Measurements from ENCODE around the gene PAXIP1. TPM values are rescaled to one million over a fixed set of nuclear protein-coding genes. Genes with fewer than 3 reads are reported as not detected.

The PAXIP1 gene
- total RNA-seq, 1 donor from 2014 or later, result 9.4 TPM

DNA sequence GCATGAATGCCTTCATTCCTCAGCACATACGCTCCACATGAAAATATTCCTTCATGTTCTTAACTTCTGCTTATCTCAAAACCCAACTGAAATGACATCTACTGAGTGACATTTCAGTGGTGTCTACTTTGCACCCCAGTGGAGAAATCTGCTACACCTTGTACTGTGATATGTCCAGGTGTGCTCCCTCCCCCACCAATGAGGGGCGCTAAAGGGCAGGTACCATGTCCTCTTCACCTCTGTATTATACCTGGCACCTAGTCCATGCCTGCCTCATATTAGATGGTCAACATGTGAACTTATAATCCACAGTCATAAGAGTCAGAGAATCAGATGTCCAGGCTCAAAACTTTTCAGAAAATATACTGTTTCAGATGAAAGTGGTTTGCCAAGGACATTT lies 2.1 kb downstream of the PAXIP1 start:
- no peak for TF ChIP-seq CTCF (IDR thresholded peaks at IDR 0.05; ENCODE audit: insufficient read depth, low read length, poor library complexity, severe bottlenecking)
- H3K36me3 ChIP-seq (ENCODE audit: control insufficient read depth, insufficient read depth, low read length), result no peaks in the 10 kb centered on the region
- no peaks in the 10 kb centered on the region for H3K27me3 ChIP-seq (ENCODE audit: control insufficient read depth, insufficient read depth, low read length)
- no peak overlapping the region for H3K4me3 ChIP-seq (ENCODE audit: low read depth, low read length)
- DNase-seq (ENCODE audit: low read depth), result no peak

GRCh38 chr7:154998481-154998880 lies 4.4 kb downstream of the PAXIP1 start:
- Histone ChIP-seq H3K4me3 (ENCODE audit: low read depth, low read length) (no peak overlapping the region), H3K27me3 (ENCODE audit: control insufficient read depth, insufficient read depth, low read length) (no peaks in the 10 kb centered on the region), H3K36me3 (ENCODE audit: control insufficient read depth, insufficient read depth, low read length) (no peaks in the 10 kb centered on the region)
- no peak for DNase-seq (ENCODE audit: low read depth)
- no peak for TF ChIP-seq CTCF (IDR thresholded peaks at IDR 0.05; ENCODE audit: insufficient read depth, low read length, poor library complexity, severe bottlenecking)

DNA sequence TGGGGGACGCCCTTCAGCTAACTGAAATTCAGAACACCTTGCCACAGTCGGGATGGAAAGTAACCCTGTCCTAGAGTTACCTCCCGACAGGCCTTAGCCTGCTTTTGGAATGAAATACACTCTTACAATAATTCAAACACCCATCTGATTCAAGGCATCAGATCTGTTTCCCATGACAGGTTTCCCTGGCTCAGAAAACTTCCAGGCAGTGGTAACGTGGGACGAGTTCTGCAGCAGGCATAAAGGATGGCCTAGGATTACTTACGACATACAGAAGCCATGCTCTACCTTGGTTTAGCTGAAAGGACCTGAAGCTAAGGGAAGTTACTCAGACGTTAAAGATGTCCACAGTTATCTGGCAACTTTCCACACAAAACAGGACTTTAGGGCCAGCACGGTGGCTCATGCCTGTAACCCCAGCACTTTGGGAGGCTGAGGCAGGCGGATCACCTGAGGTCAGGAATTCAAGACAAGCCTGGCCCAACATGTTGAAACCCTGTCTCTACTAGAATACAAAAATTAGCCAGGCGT lies 5.0 kb downstream of the PAXIP1 start:
- no peak for DNase-seq (ENCODE audit: low read depth)
- TF ChIP-seq CTCF (IDR thresholded peaks at IDR 0.05; ENCODE audit: insufficient read depth, low read length, poor library complexity, severe bottlenecking), result no peak
- Histone ChIP-seq H3K4me3 (ENCODE audit: low read depth, low read length) (no peak overlapping the region), H3K27me3 (ENCODE audit: control insufficient read depth, insufficient read depth, low read length) (no peaks in the 10 kb centered on the region), H3K36me3 (ENCODE audit: control insufficient read depth, insufficient read depth, low read length) (no peaks in the 10 kb centered on the region)

- no peak overlapping the region for H3K4me3 ChIP-seq (ENCODE audit: low read depth, low read length)
- no peaks in the 10 kb centered on the region for H3K27me3 ChIP-seq (ENCODE audit: control insufficient read depth, insufficient read depth, low read length)
- no peaks in the 10 kb centered on the region for H3K36me3 ChIP-seq (ENCODE audit: control insufficient read depth, insufficient read depth, low read length)
- DNase-seq (ENCODE audit: low read depth), result no peak
- no peak for TF ChIP-seq CTCF (IDR thresholded peaks at IDR 0.05; ENCODE audit: insufficient read depth, low read length, poor library complexity, severe bottlenecking)
Measured at GRCh38 chr7:154996756-154997155, 6.2 kb downstream of the PAXIP1 start.

DNA sequence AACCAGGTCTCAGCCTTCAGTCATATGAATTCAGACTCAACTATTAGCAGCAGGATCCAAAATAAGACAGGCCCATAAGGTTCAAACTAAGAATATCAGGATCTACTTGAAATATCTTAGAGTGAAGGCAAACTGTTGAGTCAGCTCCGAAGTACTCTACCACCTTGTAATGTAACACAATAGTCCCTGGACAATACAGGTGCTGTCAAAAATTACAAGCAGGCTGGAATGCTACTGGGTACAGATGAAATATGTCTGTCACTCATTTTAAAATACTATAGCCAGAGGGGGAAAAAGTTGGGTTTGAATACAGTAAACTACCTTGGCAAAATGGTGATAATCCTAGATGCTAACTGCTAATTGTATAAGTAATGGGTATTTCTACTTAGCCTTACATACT lies 6.8 kb downstream of the PAXIP1 start:
- no peak for DNase-seq (ENCODE audit: low read depth)

More for the DNA sequence above, 6.8 kb downstream of the PAXIP1 start:
- TF ChIP-seq CTCF (IDR thresholded peaks at IDR 0.05; ENCODE audit: insufficient read depth, low read length, poor library complexity, severe bottlenecking), result no peak
- Histone ChIP-seq H3K36me3 (ENCODE audit: control insufficient read depth, insufficient read depth, low read length) (no peaks in the 10 kb centered on the region), H3K4me3 (ENCODE audit: low read depth, low read length) (no peak overlapping the region), H3K27me3 (ENCODE audit: control insufficient read depth, insufficient read depth, low read length) (no peaks in the 10 kb centered on the region)
